Measurements from ENCODE around the gene ARF4.

- TF ChIP-seq FOXM1 (IDR thresholded peaks at IDR 0.05; ENCODE audit: borderline replicate concordance, low read depth) (no peak), TAF1 (IDR thresholded peaks at IDR 0.05; ENCODE audit: low read depth) (no peak), RAD21 (IDR thresholded peaks at IDR 0.05; ENCODE audit: low read depth) (no peak), MAX (IDR thresholded peaks at IDR 0.05) (no peak), CEBPB (IDR thresholded peaks at IDR 0.05) (no peak), YY1 (IDR thresholded peaks at IDR 0.05; ENCODE audit: low read depth) (no peak), EGR1 (IDR thresholded peaks at IDR 0.05) (no peak), EP300 (IDR thresholded peaks at IDR 0.05; ENCODE audit: borderline replicate concordance) (no peak), REST (IDR thresholded peaks at IDR 0.05; ENCODE audit: low read depth) (no peak), CREB1 (IDR thresholded peaks at IDR 0.05; ENCODE audit: low read depth) (no peak), NFIC (IDR thresholded peaks at IDR 0.05) (no peak), ZBTB7A (IDR thresholded peaks at IDR 0.05; ENCODE audit: low read depth) (no peak)
- TF ChIP-seq, protein P1, sequence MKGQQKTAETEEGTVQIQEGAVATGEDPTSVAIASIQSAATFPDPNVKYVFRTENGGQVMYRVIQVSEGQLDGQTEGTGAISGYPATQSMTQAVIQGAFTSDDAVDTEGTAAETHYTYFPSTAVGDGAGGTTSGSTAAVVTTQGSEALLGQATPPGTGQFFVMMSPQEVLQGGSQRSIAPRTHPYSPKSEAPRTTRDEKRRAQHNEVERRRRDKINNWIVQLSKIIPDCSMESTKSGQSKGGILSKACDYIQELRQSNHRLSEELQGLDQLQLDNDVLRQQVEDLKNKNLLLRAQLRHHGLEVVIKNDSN (IDR thresholded peaks at IDR 0.05): no peak
Measured at GRCh38 chr3:57622362-57622761, 25.2 kb upstream of the ARF4 start.

All from Ishikawa (cell line).